ENCODE measurements around the gene MXD1. TPM values are rescaled to one million over a fixed set of nuclear protein-coding genes. Genes with fewer than 3 reads are reported as not detected.

MXD1 gene
- total and polyA plus RNA-seq, 9 of the 15 experiments (the other 6 are each of a cell fraction or from before 2014, with no cell fraction given) = 6.7 to 35.9 (median 11.0) TPM

GRCh38 chr2:69975853-69976462 is 61.0 kb downstream of the MXD1 start (continued):
- TF ChIP-seq, protein P1, sequence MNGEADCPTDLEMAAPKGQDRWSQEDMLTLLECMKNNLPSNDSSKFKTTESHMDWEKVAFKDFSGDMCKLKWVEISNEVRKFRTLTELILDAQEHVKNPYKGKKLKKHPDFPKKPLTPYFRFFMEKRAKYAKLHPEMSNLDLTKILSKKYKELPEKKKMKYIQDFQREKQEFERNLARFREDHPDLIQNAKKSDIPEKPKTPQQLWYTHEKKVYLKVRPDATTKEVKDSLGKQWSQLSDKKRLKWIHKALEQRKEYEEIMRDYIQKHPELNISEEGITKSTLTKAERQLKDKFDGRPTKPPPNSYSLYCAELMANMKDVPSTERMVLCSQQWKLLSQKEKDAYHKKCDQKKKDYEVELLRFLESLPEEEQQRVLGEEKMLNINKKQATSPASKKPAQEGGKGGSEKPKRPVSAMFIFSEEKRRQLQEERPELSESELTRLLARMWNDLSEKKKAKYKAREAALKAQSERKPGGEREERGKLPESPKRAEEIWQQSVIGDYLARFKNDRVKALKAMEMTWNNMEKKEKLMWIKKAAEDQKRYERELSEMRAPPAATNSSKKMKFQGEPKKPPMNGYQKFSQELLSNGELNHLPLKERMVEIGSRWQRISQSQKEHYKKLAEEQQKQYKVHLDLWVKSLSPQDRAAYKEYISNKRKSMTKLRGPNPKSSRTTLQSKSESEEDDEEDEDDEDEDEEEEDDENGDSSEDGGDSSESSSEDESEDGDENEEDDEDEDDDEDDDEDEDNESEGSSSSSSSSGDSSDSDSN (IDR thresholded peaks at IDR 0.05; ENCODE audit: borderline replicate concordance in 1 of 2, low read depth in 2 of 2, low read length in 2 of 2) = no peak
- TF ChIP-seq BMI1 (IDR thresholded peaks at IDR 0.05; ENCODE audit: low read length) (no peak), NRF1 (conservative IDR thresholded peaks at IDR 0.05 in 1 of 2, IDR thresholded peaks at IDR 0.05 in 1 of 2) (no peak), PTBP1 (IDR thresholded peaks at IDR 0.05; ENCODE audit: low read depth, low read length) (no peak), ZNF197 (CRISPR knock-in tag; IDR thresholded peaks at IDR 0.05; ENCODE audit: low read depth) (peak; percentile 90; the same call in 1 of the 2 replicates), ZNF695 (CRISPR knock-in tag; IDR thresholded peaks at IDR 0.05) (no peak), U2AF2 (optimal IDR thresholded peaks at IDR 0.05; ENCODE audit: low read depth, low read length) (no peak), KLF16 (IDR thresholded peaks at IDR 0.05) (peak; percentile 57; the same call in 1 of the 2 replicates), MCM5 (IDR thresholded peaks at IDR 0.05; ENCODE audit: low read depth) (no peak), PML (IDR thresholded peaks at IDR 0.05; ENCODE audit: low read length) (0 out of 2 replicates have a peak, but pooled peaks have one; percentile 20), ELF2 (CRISPR knock-in tag; IDR thresholded peaks at IDR 0.05) (peak; percentile 49; the same call in 1 of the 2 replicates), ZNF79 (CRISPR knock-in tag; IDR thresholded peaks at IDR 0.05; ENCODE audit: low read depth) (no peak), CCNT2 (IDR thresholded peaks at IDR 0.05; ENCODE audit: borderline replicate concordance, extremely low read depth, insufficient read length, low read depth, low read length) (peak; percentile 74), GABPA (tag; conservative IDR thresholded peaks at IDR 0.05; ENCODE audit: low read depth) (no peak), BRF1 (IDR thresholded peaks at IDR 0.05; ENCODE audit: borderline replicate concordance, extremely low read depth, insufficient read length) (no peak), ZNF311 (CRISPR knock-in tag; IDR thresholded peaks at IDR 0.05) (peak; percentile 80), TCF3 (CRISPR knock-in tag; IDR thresholded peaks at IDR 0.05) (peak; percentile 50), KLF1 (tag; IDR thresholded peaks at IDR 0.05) (peak; percentile 70; the same call in 1 of the 2 replicates), ELF1 (tag; IDR thresholded peaks at IDR 0.05) (no peak), MYC (IDR thresholded peaks at IDR 0.05; ENCODE audit: low read depth, low read length) (peak; percentile 99), MYC (CRISPR knock-in tag; IDR thresholded peaks at IDR 0.05; ENCODE audit: borderline replicate concordance, low read depth) (peak; percentile 92), SPI1 (IDR thresholded peaks at IDR 0.05; ENCODE audit: borderline replicate concordance, low read depth, low read length) (0 out of 2 replicates have a peak, but pooled peaks have one; percentile 12)
- TF ChIP-seq, protein P2, sequence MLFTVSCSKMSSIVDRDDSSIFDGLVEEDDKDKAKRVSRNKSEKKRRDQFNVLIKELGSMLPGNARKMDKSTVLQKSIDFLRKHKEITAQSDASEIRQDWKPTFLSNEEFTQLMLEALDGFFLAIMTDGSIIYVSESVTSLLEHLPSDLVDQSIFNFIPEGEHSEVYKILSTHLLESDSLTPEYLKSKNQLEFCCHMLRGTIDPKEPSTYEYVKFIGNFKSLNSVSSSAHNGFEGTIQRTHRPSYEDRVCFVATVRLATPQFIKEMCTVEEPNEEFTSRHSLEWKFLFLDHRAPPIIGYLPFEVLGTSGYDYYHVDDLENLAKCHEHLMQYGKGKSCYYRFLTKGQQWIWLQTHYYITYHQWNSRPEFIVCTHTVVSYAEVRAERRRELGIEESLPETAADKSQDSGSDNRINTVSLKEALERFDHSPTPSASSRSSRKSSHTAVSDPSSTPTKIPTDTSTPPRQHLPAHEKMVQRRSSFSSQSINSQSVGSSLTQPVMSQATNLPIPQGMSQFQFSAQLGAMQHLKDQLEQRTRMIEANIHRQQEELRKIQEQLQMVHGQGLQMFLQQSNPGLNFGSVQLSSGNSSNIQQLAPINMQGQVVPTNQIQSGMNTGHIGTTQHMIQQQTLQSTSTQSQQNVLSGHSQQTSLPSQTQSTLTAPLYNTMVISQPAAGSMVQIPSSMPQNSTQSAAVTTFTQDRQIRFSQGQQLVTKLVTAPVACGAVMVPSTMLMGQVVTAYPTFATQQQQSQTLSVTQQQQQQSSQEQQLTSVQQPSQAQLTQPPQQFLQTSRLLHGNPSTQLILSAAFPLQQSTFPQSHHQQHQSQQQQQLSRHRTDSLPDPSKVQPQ (CRISPR knock-in tag; IDR thresholded peaks at IDR 0.05; ENCODE audit: borderline replicate concordance) = peak; percentile 85; the same call in 1 of the 2 replicates
- TF ChIP-seq, protein P3, sequence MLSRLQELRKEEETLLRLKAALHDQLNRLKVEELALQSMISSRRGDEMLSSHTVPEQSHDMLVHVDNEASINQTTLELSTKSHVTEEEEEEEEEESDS (CRISPR knock-in tag; IDR thresholded peaks at IDR 0.05) = no peak

All from K562 (cell line).